ENCODE measurements around the gene FLOT1. TPM values are rescaled to one million over a fixed set of nuclear protein-coding genes. Genes with fewer than 3 reads are reported as not detected.

FLOT1 gene
- total and polyA plus RNA-seq, 2 of the 13 experiments (the other 11 are each of a cell fraction or from before 2014, with no cell fraction given) = 82.3 to 130 TPM

GRCh38 chr6:30748851-30749540 is 6.5 kb upstream of the FLOT1 start (continued):
- TF ChIP-seq YY1 (IDR thresholded peaks at IDR 0.05; ENCODE audit: insufficient read depth, insufficient replicate concordance, low read depth, low read length) (peak; percentile 55), RBFOX2 (IDR thresholded peaks at IDR 0.05; ENCODE audit: low read depth, low read length) (peak; percentile 81), BCL6 (CRISPR knock-in tag; IDR thresholded peaks at IDR 0.05) (peak; percentile 25), IRX3 (CRISPR knock-in tag; IDR thresholded peaks at IDR 0.05; ENCODE audit: borderline replicate concordance, low read depth) (no peak), NR2C2 (CRISPR knock-in tag; IDR thresholded peaks at IDR 0.05; ENCODE audit: borderline replicate concordance) (0 out of 2 replicates have a peak, but pooled peaks have one; percentile 57), HOXA5 (CRISPR knock-in tag; IDR thresholded peaks at IDR 0.05) (peak; percentile 20; the same call in 1 of the 2 replicates), ZNF10 (CRISPR knock-in tag; IDR thresholded peaks at IDR 0.05; ENCODE audit: borderline replicate concordance, low read depth) (no peak), ZNF503 (CRISPR knock-in tag; IDR thresholded peaks at IDR 0.05) (peak; percentile 16; the same call in 1 of the 2 replicates), ZNF510 (CRISPR knock-in tag; IDR thresholded peaks at IDR 0.05; ENCODE audit: low read depth) (0 out of 2 replicates have a peak, but pooled peaks have one; percentile 11), KDM5B (CRISPR knock-in tag; IDR thresholded peaks at IDR 0.05; ENCODE audit: borderline replicate concordance) (0 out of 2 replicates have a peak, but pooled peaks have one; percentile 18), ZMAT3 (CRISPR knock-in tag; conservative IDR thresholded peaks at IDR 0.05) (peak; percentile 83; the same call in 1 of the 2 replicates), ZNF761 (CRISPR knock-in tag; conservative IDR thresholded peaks at IDR 0.05) (no peak), SKI (IDR thresholded peaks at IDR 0.05; ENCODE audit: partially characterized antibody) (peak; percentile 38), RAD21 (CRISPR knock-in tag; IDR thresholded peaks at IDR 0.05) (0 out of 2 replicates have a peak, but pooled peaks have one; percentile 16), ZNF773 (CRISPR knock-in tag; IDR thresholded peaks at IDR 0.05; ENCODE audit: borderline replicate concordance) (0 out of 2 replicates have a peak, but pooled peaks have one; percentile 53), ZBTB7A (CRISPR knock-in tag; IDR thresholded peaks at IDR 0.05) (0 out of 2 replicates have a peak, but pooled peaks have one; percentile 37), SOX13 (IDR thresholded peaks at IDR 0.05) (no peak), SOX13 (CRISPR knock-in tag; conservative IDR thresholded peaks at IDR 0.05 in 1 of 2, IDR thresholded peaks at IDR 0.05 in 1 of 2) (peak in 1 of 2 experiments; percentile 38; a peak in 2 of 4 replicates), MEIS2 (CRISPR knock-in tag; IDR thresholded peaks at IDR 0.05) (peak; percentile 61; the same call in 1 of the 2 replicates), KDM1A (CRISPR knock-in tag; IDR thresholded peaks at IDR 0.05) (no peak), BHLHE40 (IDR thresholded peaks at IDR 0.05; ENCODE audit: low read length) (no peak), ZNF292 (CRISPR knock-in tag; IDR thresholded peaks at IDR 0.05; ENCODE audit: borderline replicate concordance, low read depth) (peak; percentile 76), JUND (CRISPR knock-in tag; IDR thresholded peaks at IDR 0.05) (peak; percentile 73), NFKB2 (CRISPR knock-in tag; IDR thresholded peaks at IDR 0.05; ENCODE audit: borderline replicate concordance) (peak; percentile 38), ELK4 (CRISPR knock-in tag; IDR thresholded peaks at IDR 0.05; ENCODE audit: borderline replicate concordance) (no peak)
- TF ChIP-seq, protein P1, sequence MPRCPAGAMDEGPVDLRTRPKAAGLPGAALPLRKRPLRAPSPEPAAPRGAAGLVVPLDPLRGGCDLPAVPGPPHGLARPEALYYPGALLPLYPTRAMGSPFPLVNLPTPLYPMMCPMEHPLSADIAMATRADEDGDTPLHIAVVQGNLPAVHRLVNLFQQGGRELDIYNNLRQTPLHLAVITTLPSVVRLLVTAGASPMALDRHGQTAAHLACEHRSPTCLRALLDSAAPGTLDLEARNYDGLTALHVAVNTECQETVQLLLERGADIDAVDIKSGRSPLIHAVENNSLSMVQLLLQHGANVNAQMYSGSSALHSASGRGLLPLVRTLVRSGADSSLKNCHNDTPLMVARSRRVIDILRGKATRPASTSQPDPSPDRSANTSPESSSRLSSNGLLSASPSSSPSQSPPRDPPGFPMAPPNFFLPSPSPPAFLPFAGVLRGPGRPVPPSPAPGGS (CRISPR knock-in tag; IDR thresholded peaks at IDR 0.05) = 0 out of 2 replicates have a peak, but pooled peaks have one; percentile 37
